ENCODE measurements around the gene DRD2. TPM values are rescaled to one million over a fixed set of nuclear protein-coding genes. Genes with fewer than 3 reads are reported as not detected.

DRD2 gene
- total RNA-seq, 1 donor from 2014 or later: 7.5 TPM

- no peak for DNase-seq (ENCODE audit: low spot score in 2 of 2, unreplicated experiment in 2 of 2)
- TF ChIP-seq CTCF (IDR thresholded peaks at IDR 0.05; ENCODE audit: unreplicated experiment): no peak
- H3K4me3 Mint-ChIP-seq: no peak overlapping the region
- no peak overlapping the region for H3K27ac Mint-ChIP-seq
- no peaks in the 10 kb centered on the region for H3K36me3 Mint-ChIP-seq
- peaks cover 2% of the 10 kb centered on the region for H3K4me1 Mint-ChIP-seq
- H3K27me3 Mint-ChIP-seq (ENCODE audit: low read depth): peaks cover 10% of the 10 kb centered on the region
- H3K9me3 Mint-ChIP-seq: no peaks in the 10 kb centered on the region
Observed at GRCh38 chr11:113410414-113411135, 64.6 kb downstream of the DRD2 start.

- H3K27ac Mint-ChIP-seq: no peak overlapping the region
- no peaks in the 10 kb centered on the region for H3K9me3 Mint-ChIP-seq
- H3K36me3 Mint-ChIP-seq: no peaks in the 10 kb centered on the region
- peaks cover 10% of the 10 kb centered on the region for H3K27me3 Mint-ChIP-seq (ENCODE audit: low read depth)
- no peak for DNase-seq (ENCODE audit: low spot score in 2 of 2, unreplicated experiment in 2 of 2)
- H3K4me1 Mint-ChIP-seq: peaks cover 2% of the 10 kb centered on the region
- no peak overlapping the region for H3K4me3 Mint-ChIP-seq
- TF ChIP-seq CTCF (IDR thresholded peaks at IDR 0.05; ENCODE audit: unreplicated experiment): no peak
Observed at GRCh38 chr11:113409526-113409925, 65.7 kb downstream of the DRD2 start.

DNA sequence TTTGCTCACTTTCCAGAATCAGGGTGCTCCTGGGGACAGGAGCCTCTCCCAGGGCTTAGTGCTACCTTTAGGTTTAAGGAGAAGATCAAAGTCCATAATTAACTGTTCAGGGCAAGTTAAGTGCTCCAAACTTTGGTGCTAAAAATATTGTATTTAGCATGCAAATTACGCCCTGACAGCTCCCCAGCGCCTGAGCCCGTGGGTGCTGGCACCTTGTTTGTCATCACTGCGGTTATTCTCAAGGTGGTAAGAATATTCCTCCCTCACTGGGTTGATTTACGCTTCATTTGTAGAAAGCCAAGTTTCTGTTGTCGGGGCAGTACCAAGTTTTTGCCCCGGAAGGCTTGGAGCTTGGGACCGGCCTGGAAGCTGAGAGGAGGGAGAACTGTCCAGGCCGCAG, 66.3 kb downstream of the DRD2 start:
- peaks cover 2% of the 10 kb centered on the region for H3K4me1 Mint-ChIP-seq
- peaks cover 10% of the 10 kb centered on the region for H3K27me3 Mint-ChIP-seq (ENCODE audit: low read depth)
- no peaks in the 10 kb centered on the region for H3K36me3 Mint-ChIP-seq
- no peak overlapping the region for H3K4me3 Mint-ChIP-seq
- H3K9me3 Mint-ChIP-seq: no peaks in the 10 kb centered on the region
- no peak for DNase-seq (ENCODE audit: low spot score in 2 of 2, unreplicated experiment in 2 of 2)
- TF ChIP-seq CTCF (IDR thresholded peaks at IDR 0.05; ENCODE audit: unreplicated experiment): no peak
- no peak overlapping the region for H3K27ac Mint-ChIP-seq

DNA sequence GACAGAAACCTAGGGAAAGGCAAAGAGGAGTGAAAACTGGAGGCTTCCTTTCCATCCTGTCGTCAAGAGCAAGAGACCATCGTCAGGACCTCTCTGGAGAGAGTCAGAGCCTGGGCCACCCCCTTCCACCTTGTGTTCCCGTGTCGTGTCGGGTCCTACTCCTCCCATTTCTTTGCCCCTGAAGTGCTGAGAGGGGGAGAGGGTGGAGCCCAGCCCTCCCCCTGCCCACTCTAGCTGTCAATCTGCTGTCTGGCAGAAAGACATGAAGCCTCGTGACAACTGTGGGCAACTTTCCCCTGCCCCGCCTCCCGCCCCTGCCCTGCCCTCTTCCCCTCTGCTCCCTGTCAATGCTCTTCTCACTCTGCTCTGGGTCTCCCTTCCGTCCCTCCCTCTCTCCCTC, 67.0 kb downstream of the DRD2 start:
- TF ChIP-seq CTCF (IDR thresholded peaks at IDR 0.05; ENCODE audit: unreplicated experiment): no peak
- Mint-ChIP-seq H3K4me3 (no peak overlapping the region), H3K27ac (no peak overlapping the region), H3K36me3 (no peaks in the 10 kb centered on the region), H3K9me3 (no peaks in the 10 kb centered on the region), H3K4me1 (peaks cover 2% of the 10 kb centered on the region), H3K27me3 (ENCODE audit: low read depth) (peaks cover 13% of the 10 kb centered on the region)
- no peak for DNase-seq (ENCODE audit: low spot score in 2 of 2, unreplicated experiment in 2 of 2)

DNA sequence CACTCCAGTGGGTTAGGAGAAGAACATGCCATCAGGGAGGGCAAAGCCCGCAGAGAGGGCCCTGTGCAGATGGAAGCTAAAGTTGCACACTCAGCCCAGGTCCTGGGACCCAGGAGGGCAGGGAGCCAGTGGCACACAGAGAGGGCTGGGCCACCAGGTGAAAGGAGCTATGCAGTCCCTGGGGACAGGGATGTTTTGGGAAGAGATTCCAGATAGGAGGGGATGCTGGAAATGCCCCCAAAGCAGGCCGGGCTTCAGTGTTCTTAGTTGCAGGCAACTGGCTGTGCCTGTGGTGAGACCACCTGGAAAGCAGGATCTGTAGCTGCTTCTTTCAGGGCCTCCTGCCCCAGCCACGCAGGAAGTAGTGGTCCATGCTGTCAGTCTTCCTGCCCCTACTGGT, 68.0 kb downstream of the DRD2 start:
- H3K27me3 Mint-ChIP-seq (ENCODE audit: low read depth): peaks cover 23% of the 10 kb centered on the region
- no peak for DNase-seq (ENCODE audit: low spot score in 2 of 2, unreplicated experiment in 2 of 2)
- H3K27ac Mint-ChIP-seq: no peak overlapping the region
- no peak overlapping the region for H3K4me3 Mint-ChIP-seq
- H3K9me3 Mint-ChIP-seq: no peaks in the 10 kb centered on the region
- peaks cover 2% of the 10 kb centered on the region for H3K4me1 Mint-ChIP-seq
- TF ChIP-seq CTCF (IDR thresholded peaks at IDR 0.05; ENCODE audit: unreplicated experiment): no peak
- H3K36me3 Mint-ChIP-seq: no peaks in the 10 kb centered on the region
